ENCODE results near the gene MYO15B. TPM values are rescaled to one million over a fixed set of nuclear protein-coding genes. Genes with fewer than 3 reads are reported as not detected.

MYO15B gene
- total and polyA plus RNA-seq, 2 of the 13 experiments (the other 11 are each of a cell fraction or from before 2014, with no cell fraction given): 2.8 to 8.1 TPM

DNA sequence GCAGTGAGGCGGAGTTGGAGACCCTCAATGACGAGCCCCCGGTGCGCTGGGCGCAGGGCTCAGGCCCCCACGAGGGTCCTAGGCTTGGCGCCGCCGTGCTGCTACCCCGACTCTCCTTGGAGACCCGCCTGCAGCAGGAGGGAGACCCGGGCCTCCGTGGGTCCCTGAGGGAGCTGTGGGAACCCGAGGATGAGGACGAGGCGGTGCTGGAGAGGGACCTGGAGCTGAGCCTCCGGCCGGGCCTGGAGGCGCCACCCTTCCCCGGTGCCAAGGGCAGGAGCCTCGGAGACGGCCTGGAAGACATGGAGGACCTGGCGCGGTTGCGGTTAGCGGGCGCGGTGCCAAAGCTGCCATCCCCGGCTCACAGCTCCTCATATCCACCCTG lies 2.3 kb downstream of the MYO15B start (continued):
- TF ChIP-seq, protein P1, sequence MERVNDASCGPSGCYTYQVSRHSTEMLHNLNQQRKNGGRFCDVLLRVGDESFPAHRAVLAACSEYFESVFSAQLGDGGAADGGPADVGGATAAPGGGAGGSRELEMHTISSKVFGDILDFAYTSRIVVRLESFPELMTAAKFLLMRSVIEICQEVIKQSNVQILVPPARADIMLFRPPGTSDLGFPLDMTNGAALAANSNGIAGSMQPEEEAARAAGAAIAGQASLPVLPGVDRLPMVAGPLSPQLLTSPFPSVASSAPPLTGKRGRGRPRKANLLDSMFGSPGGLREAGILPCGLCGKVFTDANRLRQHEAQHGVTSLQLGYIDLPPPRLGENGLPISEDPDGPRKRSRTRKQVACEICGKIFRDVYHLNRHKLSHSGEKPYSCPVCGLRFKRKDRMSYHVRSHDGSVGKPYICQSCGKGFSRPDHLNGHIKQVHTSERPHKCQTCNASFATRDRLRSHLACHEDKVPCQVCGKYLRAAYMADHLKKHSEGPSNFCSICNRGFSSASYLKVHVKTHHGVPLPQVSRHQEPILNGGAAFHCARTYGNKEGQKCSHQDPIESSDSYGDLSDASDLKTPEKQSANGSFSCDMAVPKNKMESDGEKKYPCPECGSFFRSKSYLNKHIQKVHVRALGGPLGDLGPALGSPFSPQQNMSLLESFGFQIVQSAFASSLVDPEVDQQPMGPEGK (CRISPR knock-in tag; IDR thresholded peaks at IDR 0.05): no peak
- TF ChIP-seq ZEB1 (IDR thresholded peaks at IDR 0.05; ENCODE audit: insufficient replicate concordance, low read depth) (no peak), CEBPG (CRISPR knock-in tag; IDR thresholded peaks at IDR 0.05) (no peak), CCAR2 (optimal IDR thresholded peaks at IDR 0.05; ENCODE audit: low read depth, low read length) (no peak), FOXK1 (CRISPR knock-in tag; IDR thresholded peaks at IDR 0.05; ENCODE audit: borderline replicate concordance, low read depth) (no peak), HOXA7 (CRISPR knock-in tag; IDR thresholded peaks at IDR 0.05) (no peak), KLF6 (CRISPR knock-in tag; IDR thresholded peaks at IDR 0.05) (no peak), KLF13 (CRISPR knock-in tag; IDR thresholded peaks at IDR 0.05) (no peak), ZNF574 (CRISPR knock-in tag; IDR thresholded peaks at IDR 0.05) (no peak), ZBED4 (CRISPR knock-in tag; IDR thresholded peaks at IDR 0.05; ENCODE audit: borderline replicate concordance) (no peak), ZBTB4 (CRISPR knock-in tag; IDR thresholded peaks at IDR 0.05; ENCODE audit: borderline replicate concordance) (peak; percentile 37; the same call in 1 of the 2 replicates)
- TF ChIP-seq, protein P2, sequence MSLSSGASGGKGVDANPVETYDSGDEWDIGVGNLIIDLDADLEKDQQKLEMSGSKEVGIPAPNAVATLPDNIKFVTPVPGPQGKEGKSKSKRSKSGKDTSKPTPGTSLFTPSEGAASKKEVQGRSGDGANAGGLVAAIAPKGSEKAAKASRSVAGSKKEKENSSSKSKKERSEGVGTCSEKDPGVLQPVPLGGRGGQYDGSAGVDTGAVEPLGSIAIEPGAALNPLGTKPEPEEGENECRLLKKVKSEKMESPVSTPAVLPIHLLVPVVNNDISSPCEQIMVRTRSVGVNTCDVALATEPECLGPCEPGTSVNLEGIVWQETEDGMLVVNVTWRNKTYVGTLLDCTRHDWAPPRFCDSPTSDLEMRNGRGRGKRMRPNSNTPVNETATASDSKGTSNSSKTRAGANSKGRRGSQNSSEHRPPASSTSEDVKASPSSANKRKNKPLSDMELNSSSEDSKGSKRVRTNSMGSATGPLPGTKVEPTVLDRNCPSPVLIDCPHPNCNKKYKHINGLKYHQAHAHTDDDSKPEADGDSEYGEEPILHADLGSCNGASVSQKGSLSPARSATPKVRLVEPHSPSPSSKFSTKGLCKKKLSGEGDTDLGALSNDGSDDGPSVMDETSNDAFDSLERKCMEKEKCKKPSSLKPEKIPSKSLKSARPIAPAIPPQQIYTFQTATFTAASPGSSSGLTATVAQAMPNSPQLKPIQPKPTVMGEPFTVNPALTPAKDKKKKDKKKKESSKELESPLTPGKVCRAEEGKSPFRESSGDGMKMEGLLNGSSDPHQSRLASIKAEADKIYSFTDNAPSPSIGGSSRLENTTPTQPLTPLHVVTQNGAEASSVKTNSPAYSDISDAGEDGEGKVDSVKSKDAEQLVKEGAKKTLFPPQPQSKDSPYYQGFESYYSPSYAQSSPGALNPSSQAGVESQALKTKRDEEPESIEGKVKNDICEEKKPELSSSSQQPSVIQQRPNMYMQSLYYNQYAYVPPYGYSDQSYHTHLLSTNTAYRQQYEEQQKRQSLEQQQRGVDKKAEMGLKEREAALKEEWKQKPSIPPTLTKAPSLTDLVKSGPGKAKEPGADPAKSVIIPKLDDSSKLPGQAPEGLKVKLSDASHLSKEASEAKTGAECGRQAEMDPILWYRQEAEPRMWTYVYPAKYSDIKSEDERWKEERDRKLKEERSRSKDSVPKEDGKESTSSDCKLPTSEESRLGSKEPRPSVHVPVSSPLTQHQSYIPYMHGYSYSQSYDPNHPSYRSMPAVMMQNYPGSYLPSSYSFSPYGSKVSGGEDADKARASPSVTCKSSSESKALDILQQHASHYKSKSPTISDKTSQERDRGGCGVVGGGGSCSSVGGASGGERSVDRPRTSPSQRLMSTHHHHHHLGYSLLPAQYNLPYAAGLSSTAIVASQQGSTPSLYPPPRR (CRISPR knock-in tag; IDR thresholded peaks at IDR 0.05; ENCODE audit: borderline replicate concordance): no peak

Data from HepG2 (cell line).